Tibial nerve (tissue), 4 donors: ENCODE results near the gene HBE1. TPM values are rescaled to one million over a fixed set of nuclear protein-coding genes. Genes with fewer than 3 reads are reported as not detected.
"Not testable (repeated sequence)": the region's sequence is repeated elsewhere in the genome, so short reads cannot be mapped to it uniquely, and the experiment has no call there.

Source experiments
- DNase-seq, 2 donors: peaks; one replicate each; pipeline ENCODE4 v3.0.0-alpha.2; 2019; ENCODE audit warnings: low spot score in 2 of 2
- H3K27ac ChIP-seq, 4 donors: fragments of 200-600 bp; sonication (generic) in 3 of 4; one replicate each; pipeline ENCODE4 v1.5.1; 2017 to 2019; ENCODE audit warnings: mild to moderate bottlenecking in 1 of 4
- H3K27me3 ChIP-seq, 2 donors: fragments of 200-600 bp; sonication (generic) in 1 of 2; one replicate each; pipeline versions ENCODE4 v1.5.1 to v1.6.0; 2017 to 2019
- H3K36me3 ChIP-seq, 3 donors: fragments of 200-600 bp; sonication (generic); one replicate each; pipeline ENCODE4 v1.5.1; 2018 to 2019
- H3K4me1 ChIP-seq, 4 donors: fragments of 200-600 bp; sonication (generic) in 3 of 4; one replicate each; pipeline ENCODE4 v1.5.1; 2017 to 2019
- H3K4me3 ChIP-seq, 4 donors: fragments of 200-600 bp; sonication (generic) in 3 of 4; one replicate each; pipeline ENCODE4 v1.5.1; 2017 to 2019; ENCODE audit warnings: mild to moderate bottlenecking in 1 of 4, moderate library complexity in 1 of 4
- H3K9me3 ChIP-seq, 4 donors: fragments of 200-600 bp; sonication (generic) in 3 of 4; one replicate each; pipeline ENCODE4 v1.5.1; 2017 to 2019
- CTCF ChIP-seq, 5 experiments: fragments of 200-600 bp in 3 of 5; fragments of 450-650 bp in 2 of 5; sonication (generic) in 3 of 5; IDR thresholded peaks; one replicate each; pipeline ENCODE4 v1.5.1; 2016 to 2019; ENCODE audit warnings: antibody characterized with exemption in 5 of 5, mild to moderate bottlenecking in 3 of 5, moderate library complexity in 2 of 5
- EP300 ChIP-seq, 2 donors: sonication (generic); formaldehyde crosslinking; IDR thresholded peaks; one replicate each; pipeline ENCODE4 v1.6.1; 2017; ENCODE audit warnings: antibody characterized with exemption in 2 of 2, mild to moderate bottlenecking in 1 of 2
- POLR2A ChIP-seq, 2 donors: fragments of 450-650 bp; IDR thresholded peaks; one replicate each; pipeline ENCODE4 v1.6.1; 2017; ENCODE audit warnings: antibody characterized with exemption in 2 of 2, mild to moderate bottlenecking in 2 of 2, moderate library complexity in 2 of 2
- WGBS, 2 donors: methylation state at CpG; one replicate each; pipeline ENCODE4 v1.1.5; 2018; 5-methylcytosine and 5-hydroxymethylcytosine counted together
- total RNA-seq, 4 donors: library from RNA; depleted of rRNA; stranded (reverse); fragments of >200 nt; gene quantifications; one replicate each; pipeline ENCODE4 v1.1.0, GENCODE V29; 2016

HBE1 gene
- total RNA-seq, 4 donors from 2014 or later = not detected

- Histone ChIP-seq H3K27ac (no peak overlapping the region), H3K4me3 (no peak overlapping the region), H3K4me1 (no peaks in the 10 kb centered on the region), H3K36me3 (no peaks in the 10 kb centered on the region), H3K9me3 (peaks cover 0 to 8% (median 0%) of the 10 kb centered on the region in 4 donors), H3K27me3 (no peaks in the 10 kb centered on the region)
- no peak for TF ChIP-seq POLR2A (IDR thresholded peaks at IDR 0.05)
- TF ChIP-seq EP300 (IDR thresholded peaks at IDR 0.05) = no peak
- TF ChIP-seq CTCF (IDR thresholded peaks at IDR 0.05) = no peak
- 57 to 64% methylated on average over 2 of the region's 2 CpGs for WGBS, 2 donors
- DNase-seq = no peak
These were observed 3.9 kb downstream of the HBE1 start for GRCh38 chr11:5265832-5266231.

GRCh38 chr11:5258543-5259262 lies 11.0 kb downstream of the HBE1 start:
- H3K27me3 ChIP-seq = no peaks in the 10 kb centered on the region
- no peak overlapping the region for H3K27ac ChIP-seq
- no peak for TF ChIP-seq CTCF (IDR thresholded peaks at IDR 0.05)
- no peak for TF ChIP-seq POLR2A (IDR thresholded peaks at IDR 0.05)
- TF ChIP-seq EP300 (IDR thresholded peaks at IDR 0.05) = no peak
- no peaks in the 10 kb centered on the region for H3K36me3 ChIP-seq
- DNase-seq = no peak
- 62 to 66% methylated on average over 7 of the region's 7 CpGs for WGBS, 2 donors
- H3K4me3 ChIP-seq = no peak overlapping the region
- H3K4me1 ChIP-seq = no peaks in the 10 kb centered on the region
- peaks cover 0 to 21% (median 0%) of the 10 kb centered on the region in 4 donors for H3K9me3 ChIP-seq

GRCh38 chr11:5257296-5257695 lies 12.4 kb downstream of the HBE1 start:
- Histone ChIP-seq H3K27ac (no peak overlapping the region), H3K27me3 (no peaks in the 10 kb centered on the region), H3K9me3 (peaks cover 0 to 16% (median 0%) of the 10 kb centered on the region in 4 donors), H3K4me1 (no peaks in the 10 kb centered on the region), H3K36me3 (no peaks in the 10 kb centered on the region), H3K4me3 (no peak overlapping the region)
- DNase-seq = no peak
- WGBS, 2 donors = 23 to 25% methylated on average over 2 of the region's 2 CpGs
- TF ChIP-seq CTCF (IDR thresholded peaks at IDR 0.05) = no peak
- no peak for TF ChIP-seq POLR2A (IDR thresholded peaks at IDR 0.05)
- no peak for TF ChIP-seq EP300 (IDR thresholded peaks at IDR 0.05)

- not testable (repeated sequence) for H3K4me3 ChIP-seq, H3K4me1 ChIP-seq, H3K36me3 ChIP-seq, H3K27me3 ChIP-seq, DNase-seq, H3K27ac ChIP-seq
- peaks cover 0 to 13% (median 0%) of the 10 kb centered on the region in 4 donors for H3K9me3 ChIP-seq
- WGBS, 2 donors = 72 to 80% methylated on average over 3 to 4 of the region's 9 CpGs
These were observed 14.9 kb downstream of the HBE1 start, which contains the start of gene HBG2 for GRCh38 chr11:5254646-5255413. HBG2 (minus strand) TSS chr11:5254781; CDS start chr11:5254728, 53 bp downstream.

GRCh38 chr11:5254023-5254422 lies 15.7 kb downstream of the HBE1 start:
- H3K27ac ChIP-seq, H3K36me3 ChIP-seq, H3K9me3 ChIP-seq, DNase-seq, H3K4me1 ChIP-seq, H3K4me3 ChIP-seq, H3K27me3 ChIP-seq: not testable (repeated sequence)
- 71 to 83% methylated on average over 2 of the region's 2 CpGs for WGBS, 2 donors

GRCh38 chr11:5253440-5253839 lies 16.3 kb downstream of the HBE1 start:
- H3K9me3 ChIP-seq, H3K4me1 ChIP-seq, H3K27me3 ChIP-seq, H3K4me3 ChIP-seq, H3K27ac ChIP-seq, DNase-seq, H3K36me3 ChIP-seq: not testable (repeated sequence)
- 82 to 85% methylated on average over 5 of the region's 5 CpGs for WGBS, 2 donors
